Stimulated activated naive CD4-positive, alpha-beta T cell (primary cell): ENCODE data around the gene ATP9B.
"Not testable (repeated sequence)": the region's sequence is repeated elsewhere in the genome, so short reads cannot be mapped to it uniquely, and the experiment has no call there.

Experiments used
- DNase-seq, 6 experiments: peaks; one replicate each; lab custom pipeline; 2025; lab: John Stamatoyannopoulos, UW

ATP9B gene

DNA sequence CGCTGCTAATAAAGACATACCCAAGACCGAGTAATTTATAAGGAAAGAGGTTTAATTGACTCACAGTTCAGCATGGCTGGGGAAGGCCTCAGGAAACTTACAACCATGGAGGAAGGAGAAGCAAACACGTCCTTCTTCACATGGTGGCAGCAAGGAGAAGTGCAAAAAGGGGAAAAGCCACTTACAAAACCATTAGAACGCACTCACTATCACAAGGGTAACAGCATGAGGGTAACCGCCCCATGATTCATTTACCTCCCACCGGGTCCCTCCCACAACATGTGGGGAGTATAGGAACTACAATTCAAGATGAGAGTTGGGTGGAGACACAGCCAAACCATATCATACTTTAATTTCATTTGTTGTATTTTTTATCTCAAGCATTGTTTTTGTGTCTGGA, 67.5 kb downstream of the ATP9B start:
- DNase-seq, result no peak

DNA sequence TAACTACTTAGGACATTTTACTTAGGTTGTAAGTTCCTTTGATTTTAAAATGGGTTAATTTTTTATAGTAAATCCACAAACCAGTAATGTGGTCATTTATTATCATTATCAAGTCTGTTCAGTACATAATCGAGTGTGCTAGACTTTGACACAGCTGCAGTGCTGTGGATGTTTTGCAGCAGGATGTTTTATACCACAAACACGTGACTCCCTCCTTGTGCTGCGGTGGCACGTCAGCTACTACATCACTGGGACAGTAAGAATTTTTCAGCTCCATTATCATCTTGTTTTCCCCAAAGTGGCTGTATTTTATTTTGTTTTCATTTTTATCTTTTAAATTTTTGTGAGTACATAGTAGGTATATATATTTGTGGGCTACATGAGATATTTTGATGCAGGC, 70.0 kb downstream of the ATP9B start:
- DNase-seq, result peak in 4 of 6 experiments; percentile 2 to 30 (median 7)

DNA sequence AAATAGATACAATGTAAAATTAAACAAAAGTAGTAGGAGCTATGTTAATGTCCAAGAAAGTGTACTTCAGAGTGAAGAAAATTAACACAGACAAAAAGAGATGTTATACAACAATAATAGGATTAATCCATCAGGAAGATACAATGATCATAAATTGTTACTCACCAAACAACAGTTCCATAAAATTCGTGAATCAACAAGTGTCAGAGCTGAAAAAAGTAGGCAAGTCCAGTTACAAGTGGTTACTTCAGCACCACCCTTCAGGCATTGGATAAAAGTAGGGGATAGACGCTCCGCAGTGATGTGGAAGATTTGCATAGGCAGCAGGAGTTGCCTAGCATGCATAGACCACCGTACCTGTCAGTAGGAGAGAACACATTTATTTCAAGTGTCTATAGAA, 77.8 kb downstream of the ATP9B start:
- DNase-seq, result no peak

DNA sequence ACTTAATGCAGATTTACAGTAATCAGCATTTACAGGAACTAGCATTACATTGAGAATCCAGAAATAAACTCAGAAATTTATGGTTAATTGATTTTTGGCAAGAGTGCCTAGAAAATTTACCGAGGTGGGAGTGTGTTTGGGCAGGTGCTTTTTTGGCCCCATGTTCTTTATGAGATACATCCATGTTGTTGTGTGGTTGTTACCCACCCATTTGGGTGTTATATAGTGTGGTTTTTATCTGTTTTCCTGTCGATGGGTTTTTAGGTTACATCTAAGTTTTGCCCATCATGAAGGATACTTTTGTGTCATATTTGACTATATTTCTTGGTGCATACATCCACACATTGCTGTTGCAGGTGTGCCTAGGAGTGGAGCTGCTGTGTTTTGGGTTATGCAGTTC, 82.0 kb downstream of the ATP9B start:
- no peak for DNase-seq

DNA sequence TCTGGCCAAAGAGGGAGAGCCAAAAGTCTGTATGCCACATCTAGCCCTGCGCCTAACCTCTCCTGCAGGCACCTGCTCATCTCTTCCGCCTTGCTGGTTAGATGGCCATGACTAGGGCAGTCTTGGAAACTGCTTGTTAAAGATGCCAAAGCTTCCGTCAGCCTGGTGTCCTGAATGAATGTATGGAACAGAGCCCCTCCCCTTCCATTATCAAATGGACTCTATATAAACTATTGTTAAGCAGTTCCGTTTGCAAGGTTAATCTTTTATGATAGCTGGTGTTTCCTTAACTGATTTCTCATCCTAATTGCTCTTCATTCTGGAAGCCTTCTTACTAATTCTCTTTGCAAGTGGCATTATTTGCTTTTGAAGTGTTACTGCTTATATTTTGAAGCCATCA, 87.1 kb downstream of the ATP9B start:
- no peak for DNase-seq

DNA sequence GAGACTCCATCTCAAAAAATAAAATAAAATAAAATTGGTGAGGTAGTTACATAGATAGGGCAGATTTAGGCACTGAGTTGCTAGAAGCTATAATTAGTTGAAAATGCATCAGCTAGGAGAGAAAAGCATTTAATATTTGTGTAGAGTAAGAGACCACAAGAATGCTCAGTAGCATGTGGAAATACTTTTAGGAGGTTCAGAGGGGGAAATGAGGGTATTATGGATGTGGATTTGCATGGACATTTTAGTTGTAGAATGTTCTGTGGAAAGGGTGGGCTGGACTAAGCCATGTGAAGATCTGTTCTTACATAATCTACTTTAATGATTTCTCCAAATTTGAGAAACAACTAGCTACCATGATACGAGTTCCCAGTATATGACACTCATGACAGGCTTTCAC, 95.5 kb downstream of the ATP9B start:
- no peak for DNase-seq

DNA sequence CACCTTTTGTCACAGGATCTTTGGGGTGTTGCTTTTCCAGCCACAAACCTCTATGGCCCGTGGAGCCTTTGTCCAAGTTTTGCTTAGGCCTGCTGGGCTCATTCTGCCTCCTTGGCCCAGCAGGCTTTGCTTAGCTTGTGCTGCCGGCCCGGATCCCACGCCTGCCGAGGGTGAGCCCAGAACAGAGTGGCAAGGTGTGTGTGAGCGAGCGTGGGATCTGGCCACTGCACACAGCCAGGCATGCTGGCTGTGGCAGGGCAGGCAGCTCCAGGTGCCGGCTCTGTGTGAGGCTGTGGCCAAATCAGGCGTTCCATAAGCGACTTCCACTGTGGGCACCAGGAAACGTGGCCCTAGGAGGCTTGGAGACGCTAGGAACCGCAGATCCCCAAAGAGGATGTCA, 97.5 kb downstream of the ATP9B start:
- DNase-seq, result no peak

DNA sequence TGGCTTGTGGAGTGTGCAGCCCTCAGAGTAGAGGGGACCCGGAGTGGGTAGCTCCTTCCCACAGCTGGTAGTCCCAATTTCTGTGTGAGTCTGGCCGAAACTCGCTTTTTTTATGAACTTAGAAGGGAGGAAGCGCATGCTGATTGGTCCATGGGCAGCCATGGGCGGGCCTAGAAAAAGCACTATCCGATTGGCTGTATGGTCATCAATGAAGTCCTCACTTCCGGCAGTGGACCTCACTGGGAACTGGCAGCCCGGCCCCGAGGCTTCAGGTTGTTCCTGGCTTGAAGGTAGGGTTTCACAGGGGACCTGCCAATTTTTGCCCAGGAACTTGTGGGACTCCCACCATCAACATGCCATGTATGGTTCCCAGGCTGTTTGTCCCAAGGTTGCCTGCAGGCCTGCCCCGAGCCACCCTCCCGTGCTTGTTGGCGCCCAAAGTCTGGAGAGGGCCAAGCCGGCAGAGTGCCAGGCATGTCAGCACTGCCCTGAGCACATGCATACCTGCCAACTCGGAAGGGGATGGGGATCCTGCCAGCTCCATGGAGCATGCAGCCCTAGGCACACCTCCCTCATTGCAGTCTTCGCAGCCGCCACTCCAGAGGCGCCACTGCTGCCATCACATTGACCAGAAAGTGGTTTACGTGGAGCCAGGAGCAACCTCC, 98.5 kb downstream of the ATP9B start:
- no peak for DNase-seq

DNA sequence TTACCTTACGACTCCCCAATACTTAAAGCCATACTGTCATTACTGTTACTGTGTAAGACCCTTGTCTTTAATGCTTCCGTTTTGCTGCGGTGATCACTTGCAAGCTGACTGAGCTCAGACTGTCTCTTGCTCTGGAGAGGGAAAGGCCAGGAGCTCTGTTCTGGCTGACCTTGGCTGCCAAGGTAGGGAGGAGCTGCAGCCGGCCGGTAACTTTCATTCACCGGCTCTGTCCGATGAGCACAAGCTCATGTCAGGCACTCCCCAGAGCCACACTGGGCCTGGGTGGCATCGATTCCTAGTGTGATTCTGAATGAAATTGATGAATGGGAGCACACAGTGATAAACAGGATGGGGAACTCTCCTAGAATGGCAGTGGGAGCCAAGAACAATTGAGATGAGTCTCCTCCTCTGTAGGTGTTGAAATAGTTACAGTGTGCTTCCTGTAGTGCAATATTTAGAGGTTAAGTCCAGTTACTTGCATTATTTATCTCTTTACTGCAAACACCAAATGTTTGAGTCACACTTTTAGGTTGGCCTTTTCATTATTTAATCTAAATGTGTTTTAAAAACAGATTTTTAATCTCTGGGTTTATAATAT, 100.9 kb downstream of the ATP9B start:
- no peak for DNase-seq

DNA sequence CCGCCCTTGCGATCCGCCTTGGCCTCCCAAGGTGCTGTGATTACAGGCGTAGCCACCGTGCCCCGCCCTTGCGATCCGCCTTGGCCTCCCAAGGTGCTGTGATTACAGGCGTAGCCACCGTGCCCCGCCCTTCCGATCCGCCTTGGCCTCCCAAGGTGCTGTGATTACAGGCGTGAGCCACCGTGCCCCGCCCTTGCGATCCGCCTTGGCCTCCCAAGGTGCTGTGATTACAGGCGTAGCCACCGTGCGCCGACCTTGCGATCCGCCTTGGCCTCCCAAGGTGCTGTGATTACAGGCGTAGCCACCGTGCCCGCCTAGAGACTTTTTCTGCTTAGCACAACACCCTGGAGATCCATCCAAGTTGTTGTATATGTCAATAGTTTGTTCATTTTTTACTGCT, 103.1 kb downstream of the ATP9B start:
- not testable (repeated sequence) for DNase-seq

DNA sequence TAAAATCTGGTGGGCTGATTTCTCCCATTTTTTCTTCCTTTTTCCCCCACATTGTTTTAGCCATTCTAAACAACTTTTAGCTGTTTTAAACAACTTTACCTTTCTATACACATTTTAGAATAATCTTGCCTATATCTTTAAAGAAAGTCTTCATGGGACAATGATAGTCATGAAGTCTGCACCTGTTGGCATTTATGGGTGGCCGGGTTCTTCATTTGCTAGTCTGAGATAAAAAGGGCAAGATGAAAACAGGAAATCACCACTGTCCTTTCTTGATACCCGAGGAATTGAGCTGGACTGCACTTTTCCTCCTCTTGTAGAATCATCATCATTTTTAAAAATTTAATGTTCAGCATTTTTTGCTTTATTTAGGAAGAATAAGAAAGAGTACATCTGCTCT, 104.5 kb downstream of the ATP9B start:
- DNase-seq, result no peak

DNA sequence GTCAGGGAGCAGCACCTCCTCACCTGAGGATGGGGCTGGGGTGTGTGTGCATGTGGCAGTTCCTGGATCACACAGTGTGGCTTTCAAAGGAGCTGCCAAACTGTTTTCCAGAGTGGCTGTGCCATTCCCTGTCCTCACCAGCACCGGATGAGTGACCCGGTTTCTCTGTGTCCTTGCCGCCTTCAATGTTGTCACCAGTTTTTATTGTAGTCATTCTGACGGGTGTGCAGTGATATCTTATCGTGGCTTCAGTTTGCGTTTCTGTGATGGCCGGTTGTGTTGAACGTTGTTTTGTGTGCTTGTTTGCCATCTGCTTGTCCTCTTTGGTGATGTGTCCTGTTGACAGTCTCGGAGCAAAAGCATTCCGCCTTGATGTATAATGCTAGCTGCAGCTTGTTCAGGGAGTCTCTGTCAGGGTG, 108.9 kb downstream of the ATP9B start:
- no peak for DNase-seq

DNA sequence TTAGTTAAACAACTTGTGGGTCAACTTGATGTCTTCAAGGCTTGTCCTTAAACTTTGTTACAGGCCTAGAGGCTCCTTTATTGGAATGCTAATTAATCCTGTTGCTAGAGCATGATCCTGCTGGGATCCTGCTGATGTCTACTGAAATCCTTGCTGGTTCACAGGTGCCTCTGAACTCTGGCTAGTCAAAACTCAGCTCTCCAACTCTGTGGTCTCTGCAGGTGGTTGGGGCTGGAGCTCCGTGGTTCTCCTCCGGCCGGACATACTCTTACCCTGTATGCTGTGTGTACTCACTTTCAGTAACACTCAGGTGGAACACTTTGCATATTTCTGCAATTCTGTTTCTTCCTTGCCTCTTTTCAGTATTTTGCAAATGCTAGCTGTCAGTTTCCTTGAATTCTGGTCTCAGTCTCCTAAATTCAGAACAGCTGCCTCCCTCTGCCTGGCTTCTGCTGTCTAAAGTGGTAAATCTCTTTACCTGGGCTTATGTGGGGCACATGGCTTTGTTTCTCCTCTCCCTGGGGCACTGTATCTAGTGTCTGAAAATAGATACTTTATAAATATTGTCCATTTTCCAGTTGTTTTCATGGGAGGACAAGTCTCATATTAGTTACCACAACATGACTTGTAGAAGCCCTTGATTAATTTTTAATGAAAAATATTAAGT, 113.0 kb downstream of the ATP9B start:
- no peak for DNase-seq

DNA sequence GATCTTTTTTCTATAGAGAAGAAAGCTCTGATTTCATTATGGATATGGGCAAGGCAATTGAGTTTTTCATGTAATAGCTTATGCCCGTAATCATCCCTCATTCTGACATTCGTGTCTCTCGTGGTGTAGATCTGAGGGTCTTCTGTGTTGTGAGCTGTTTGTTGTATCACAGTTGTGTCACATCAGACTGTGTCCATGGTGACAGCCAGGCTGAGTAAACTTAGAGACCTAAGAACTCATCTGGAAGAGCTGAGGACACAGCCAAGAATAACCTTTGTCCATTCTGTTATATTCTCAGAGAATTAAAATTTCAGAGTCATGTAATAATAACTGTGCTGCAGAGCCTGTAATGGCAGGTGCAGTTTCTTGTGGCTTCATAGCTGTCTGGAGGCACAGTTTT, 116.5 kb downstream of the ATP9B start:
- DNase-seq, result no peak

DNA sequence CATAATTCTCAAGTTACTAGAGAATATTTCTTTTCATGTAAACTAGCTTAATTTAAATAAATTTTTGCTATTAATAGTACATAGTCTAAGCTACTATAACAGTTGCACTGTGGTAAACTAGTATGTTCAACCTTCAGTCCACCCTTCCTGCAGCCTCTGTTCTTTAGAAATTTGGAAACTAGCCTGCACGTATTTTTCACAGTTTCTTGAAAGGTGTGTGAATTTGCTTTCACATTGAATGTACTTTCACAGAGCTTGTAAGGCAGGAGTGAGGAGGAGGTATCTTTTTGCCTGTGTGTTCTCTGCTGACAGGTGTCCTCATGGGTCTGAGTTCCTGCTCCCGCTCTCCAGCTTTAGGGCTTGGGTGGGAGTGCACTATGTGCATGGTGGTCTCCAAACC, 117.5 kb downstream of the ATP9B start:
- DNase-seq, result no peak

DNA sequence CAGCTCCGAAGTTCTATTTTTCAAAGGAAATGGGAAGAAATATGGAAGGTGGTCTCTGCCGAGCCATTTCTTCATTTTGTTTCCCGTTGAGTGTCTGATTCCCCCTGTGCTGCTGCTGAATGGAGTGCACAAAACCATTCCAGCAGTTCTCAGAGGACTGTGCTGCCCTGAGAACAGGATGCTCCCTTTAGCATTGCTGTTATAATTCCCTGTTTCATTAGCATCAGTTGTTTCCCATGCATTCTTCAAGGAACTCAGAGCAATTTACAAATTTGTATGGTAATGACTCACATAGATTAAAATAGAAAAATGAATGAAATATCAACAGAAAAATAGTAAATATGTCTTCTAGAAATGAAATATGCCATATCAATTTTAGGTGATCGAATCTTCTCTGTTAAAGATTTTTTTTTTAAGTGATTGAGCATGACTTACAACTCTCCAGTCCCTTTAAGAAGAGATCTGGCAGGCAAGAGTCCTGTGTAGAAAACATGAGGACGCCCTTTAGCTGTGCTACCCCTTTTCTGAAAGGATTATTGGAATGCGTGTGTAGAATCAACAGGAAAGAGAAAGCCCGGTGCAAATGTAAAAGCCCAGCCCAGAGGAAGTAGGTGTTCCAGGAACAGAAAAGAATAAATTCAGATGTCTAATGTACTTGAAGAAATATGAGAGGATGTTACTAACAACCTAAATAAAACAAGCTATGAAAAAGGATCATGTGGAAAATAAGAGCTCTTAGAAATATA, 118.5 kb downstream of the ATP9B start:
- no peak for DNase-seq

DNA sequence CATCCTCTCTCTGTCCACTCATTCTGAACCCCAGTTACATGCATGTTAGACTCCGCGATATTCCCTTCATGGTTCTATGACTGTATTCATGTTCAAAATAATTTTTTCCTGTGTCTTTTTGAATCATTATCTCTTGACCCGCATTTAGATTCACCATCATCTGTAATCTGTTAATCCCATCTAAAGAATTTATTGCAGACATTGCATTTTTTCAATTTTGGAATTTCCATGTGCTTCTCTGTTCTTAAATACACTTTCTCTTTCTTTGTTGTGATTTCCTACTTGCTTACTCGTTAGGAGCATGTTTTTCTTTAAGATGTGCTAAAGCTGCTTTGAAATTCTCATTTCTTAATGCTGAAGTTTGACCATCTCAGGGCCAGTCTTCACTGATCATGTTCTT, 122.2 kb downstream of the ATP9B start:
- DNase-seq, result no peak

DNA sequence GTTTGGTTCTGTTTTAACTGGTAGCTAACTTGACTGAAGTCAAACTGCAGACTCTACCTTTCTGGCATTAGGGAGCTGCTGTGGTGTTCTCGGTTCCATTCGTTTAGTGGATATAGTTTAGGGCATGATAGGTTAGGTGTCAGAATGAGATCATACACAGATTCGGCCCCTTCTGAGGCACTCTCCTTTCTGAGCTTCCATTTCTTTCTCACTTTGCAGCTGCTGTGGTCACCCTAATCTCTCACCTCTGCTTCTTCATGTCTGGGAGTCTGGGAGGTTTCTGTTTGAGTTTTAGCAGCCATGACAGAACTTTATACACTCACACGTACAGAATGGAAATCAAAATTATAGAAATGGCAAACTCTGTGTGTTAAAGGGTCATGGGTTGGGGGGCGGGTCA, 122.8 kb downstream of the ATP9B start:
- DNase-seq, result no peak

DNA sequence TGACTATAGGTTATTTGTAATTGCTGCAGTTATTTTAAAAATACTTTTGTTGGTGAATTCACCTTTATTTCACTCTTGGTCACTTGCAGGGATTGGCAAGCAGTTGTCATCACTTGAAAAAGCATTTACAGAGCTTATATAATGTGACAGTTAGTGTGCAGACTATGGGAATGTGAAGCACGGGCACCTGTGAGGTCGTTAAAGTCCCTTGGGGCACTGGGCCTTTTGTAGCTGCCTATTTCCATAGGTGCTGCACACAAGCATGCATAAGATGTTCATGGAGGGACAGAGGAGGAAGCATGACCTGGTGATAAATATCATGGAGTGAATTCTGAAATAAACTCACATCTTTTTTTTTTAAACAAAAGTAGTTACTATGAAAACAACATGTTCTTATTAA, 124.6 kb downstream of the ATP9B start:
- DNase-seq, result no peak

DNA sequence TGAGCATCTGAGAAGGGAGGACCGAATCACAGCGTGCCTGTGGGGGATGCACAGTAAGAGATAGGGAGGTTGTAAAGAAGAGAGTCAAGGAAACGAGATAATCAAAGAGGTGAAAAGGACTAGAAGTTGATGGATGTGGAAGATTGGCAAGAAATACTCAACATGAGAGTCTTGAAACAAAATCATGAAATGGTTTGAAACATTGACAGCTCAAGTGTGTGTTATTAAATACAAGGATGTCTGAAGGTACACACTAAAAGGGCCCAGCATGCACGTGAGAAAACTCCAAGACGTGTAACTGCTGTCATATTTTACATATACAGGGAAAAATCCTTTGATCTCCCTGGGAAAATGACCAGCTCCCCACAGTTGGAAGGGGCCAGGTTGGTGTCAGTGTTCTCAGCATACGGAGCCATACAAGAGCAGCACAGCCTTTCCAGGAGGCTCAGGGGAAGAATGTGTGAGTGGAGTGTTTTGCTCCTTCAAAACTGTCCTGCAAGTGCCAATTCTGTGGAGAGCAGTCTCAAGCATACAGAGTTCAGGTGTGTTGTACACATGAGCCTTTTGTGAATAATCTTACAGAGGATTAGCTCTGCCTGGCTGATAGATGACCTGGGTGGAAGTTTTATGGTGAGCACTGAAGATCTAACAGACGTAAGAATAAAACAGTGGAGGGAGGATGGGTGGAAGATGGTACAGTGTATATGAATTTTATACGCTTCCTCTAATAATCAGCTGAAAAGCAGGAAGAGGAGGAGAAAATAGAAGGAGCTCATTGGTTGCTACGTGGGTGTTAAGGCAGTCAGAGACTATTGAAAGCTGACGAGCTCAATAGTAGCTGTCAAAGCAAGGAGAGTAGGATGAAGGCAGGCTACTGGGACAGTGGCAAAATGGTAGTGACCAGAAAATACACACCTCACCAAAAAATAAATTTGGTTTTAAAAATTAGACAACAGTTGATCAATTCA, 126.8 kb downstream of the ATP9B start:
- DNase-seq, result no peak

DNA sequence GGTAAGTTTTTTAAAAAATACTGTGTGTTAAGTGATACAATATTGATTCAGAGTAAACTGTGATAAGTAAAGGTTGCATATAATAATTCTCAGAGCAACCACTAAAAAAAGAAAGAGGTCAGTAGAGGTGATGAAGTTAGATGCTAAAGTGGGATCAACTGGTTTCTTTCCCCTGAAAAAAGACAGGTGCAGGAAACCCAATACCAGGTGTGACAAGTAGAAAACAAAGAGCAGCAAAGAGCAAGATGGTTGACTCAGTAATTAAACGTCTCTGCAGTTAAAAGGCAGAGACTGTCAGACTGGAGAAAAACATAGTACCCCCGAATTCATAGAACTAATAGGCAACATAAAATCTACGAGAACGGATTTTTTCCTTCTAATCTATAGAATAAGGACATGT, 128.3 kb downstream of the ATP9B start:
- no peak for DNase-seq
